Measurements from ENCODE around the gene LGI4. TPM values are rescaled to one million over a fixed set of nuclear protein-coding genes. Genes with fewer than 3 reads are reported as not detected.

The LGI4 gene
- total RNA-seq, 1 donor from 2014 or later, result not detected

- TF ChIP-seq, protein P1, sequence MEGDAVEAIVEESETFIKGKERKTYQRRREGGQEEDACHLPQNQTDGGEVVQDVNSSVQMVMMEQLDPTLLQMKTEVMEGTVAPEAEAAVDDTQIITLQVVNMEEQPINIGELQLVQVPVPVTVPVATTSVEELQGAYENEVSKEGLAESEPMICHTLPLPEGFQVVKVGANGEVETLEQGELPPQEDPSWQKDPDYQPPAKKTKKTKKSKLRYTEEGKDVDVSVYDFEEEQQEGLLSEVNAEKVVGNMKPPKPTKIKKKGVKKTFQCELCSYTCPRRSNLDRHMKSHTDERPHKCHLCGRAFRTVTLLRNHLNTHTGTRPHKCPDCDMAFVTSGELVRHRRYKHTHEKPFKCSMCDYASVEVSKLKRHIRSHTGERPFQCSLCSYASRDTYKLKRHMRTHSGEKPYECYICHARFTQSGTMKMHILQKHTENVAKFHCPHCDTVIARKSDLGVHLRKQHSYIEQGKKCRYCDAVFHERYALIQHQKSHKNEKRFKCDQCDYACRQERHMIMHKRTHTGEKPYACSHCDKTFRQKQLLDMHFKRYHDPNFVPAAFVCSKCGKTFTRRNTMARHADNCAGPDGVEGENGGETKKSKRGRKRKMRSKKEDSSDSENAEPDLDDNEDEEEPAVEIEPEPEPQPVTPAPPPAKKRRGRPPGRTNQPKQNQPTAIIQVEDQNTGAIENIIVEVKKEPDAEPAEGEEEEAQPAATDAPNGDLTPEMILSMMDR (IDR thresholded peaks at IDR 0.05), result no peak
- Mint-ChIP-seq H3K9me3 (no peaks in the 10 kb centered on the region), H3K36me3 (ENCODE audit: low read depth) (no peaks in the 10 kb centered on the region), H3K27ac (no peak within 1 kb of the TSS), H3K27me3 (no peaks in the 10 kb centered on the region), H3K4me3 (no peak within 1 kb of the TSS), H3K4me1 (peaks cover 37% of the 10 kb centered on the region)
- DNase-seq (no peak), ATAC-seq (ENCODE audit: low read depth) (no peak)
- intact Hi-C loops (cut with micrococcal nuclease), result no loop called here
- POLR2A ChIA-PET, result no interaction called here
- CTCF ChIA-PET, result no interaction called here
These were observed 3.5 kb upstream of the LGI4 start, which contains the start of gene FXYD1 for GRCh38 chr19:35138305-35138892. FXYD1 (plus strand) TSS chr19:35138824; CDS start chr19:35140080, 1,256 bp downstream.

DNA sequence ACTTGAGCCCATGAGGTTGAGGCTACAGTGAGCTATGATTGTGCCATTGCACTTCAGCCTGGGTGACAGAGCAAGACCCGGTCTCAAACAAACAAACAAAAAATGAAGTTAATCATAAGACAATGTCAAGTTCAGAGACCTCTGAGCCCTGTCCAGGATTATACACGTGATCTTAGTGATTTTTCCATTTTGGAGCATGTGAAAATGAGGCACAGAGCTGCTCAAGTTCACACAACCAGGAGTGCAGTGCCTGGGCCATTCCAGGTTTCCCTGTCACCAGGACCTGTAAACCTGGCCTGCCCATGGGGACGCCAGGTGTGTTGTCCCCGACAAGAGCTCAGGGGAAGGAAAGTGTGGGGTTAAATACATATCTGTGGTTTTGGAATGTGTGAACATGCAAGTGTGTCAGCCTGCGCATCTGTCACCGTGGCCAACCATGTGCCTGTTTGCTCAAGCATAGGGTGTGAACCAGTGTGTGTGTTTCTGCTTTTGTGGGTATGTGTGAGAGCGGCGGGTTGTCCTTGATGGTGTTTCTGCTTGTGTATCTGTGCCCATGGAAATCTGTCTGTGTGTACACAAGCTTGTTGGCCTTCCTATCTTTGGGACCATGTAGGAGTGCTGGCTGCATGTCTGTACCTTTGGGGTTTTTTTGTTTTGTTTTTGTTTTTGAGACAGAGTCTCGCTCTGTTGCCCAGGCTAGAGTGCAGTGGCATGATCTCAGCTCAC, 2.3 kb upstream of the LGI4 start:
- Mint-ChIP-seq H3K27me3 (no peaks in the 10 kb centered on the region), H3K36me3 (ENCODE audit: low read depth) (no peaks in the 10 kb centered on the region), H3K9me3 (no peaks in the 10 kb centered on the region), H3K4me3 (no peak overlapping the region), H3K27ac (no peak overlapping the region), H3K4me1 (peaks cover 30% of the 10 kb centered on the region)
- POLR2A ChIA-PET, result interaction anchor here (0.7 to 1.8 kb wide), 3 partner anchors 17 to 119 kb away, joined by 3 to 4 read pairs (median 3); partner anchors contain the start of gene FXYD5
- TF ChIP-seq, protein P1 (IDR thresholded peaks at IDR 0.05), result no peak
- CTCF ChIA-PET, result interaction anchor here (0.8 to 3.6 kb wide), 5 partner anchors 10 to 99 kb away, joined by 3 to 31 read pairs (median 4); no protein-coding TSS in a partner anchor
- no peak for DNase-seq
- no peak for ATAC-seq (ENCODE audit: low read depth)
- intact Hi-C loops (cut with micrococcal nuclease), result no loop called here

- intact Hi-C loops (cut with micrococcal nuclease), result no loop called here
- H3K27me3 Mint-ChIP-seq, result no peaks in the 10 kb centered on the region
- DNase-seq, result no peak
- no peak overlapping the region for H3K4me3 Mint-ChIP-seq
- no peak for ATAC-seq (ENCODE audit: low read depth)
- CTCF ChIA-PET, result interaction anchor here (0.7 to 3.6 kb wide), 10 partner anchors 9 to 98 kb away, joined by 3 to 31 read pairs (median 4); no protein-coding TSS in a partner anchor
- POLR2A ChIA-PET, result interaction anchor here (0.6 to 1.8 kb wide), 5 partner anchors 12 to 79 kb away, joined by 3 to 6 read pairs (median 4); partner anchors contain the start of gene FXYD5
- no peaks in the 10 kb centered on the region for H3K36me3 Mint-ChIP-seq (ENCODE audit: low read depth)
- TF ChIP-seq, protein P1 (IDR thresholded peaks at IDR 0.05), result no peak
- H3K4me1 Mint-ChIP-seq, result peaks cover 21% of the 10 kb centered on the region
- no peaks in the 10 kb centered on the region for H3K9me3 Mint-ChIP-seq
- no peak overlapping the region for H3K27ac Mint-ChIP-seq
These were observed 1.4 kb upstream of the LGI4 start for GRCh38 chr19:35136231-35136630.

GRCh38 chr19:35135389-35135909, 590 bp upstream of the LGI4 start:
- H3K9me3 Mint-ChIP-seq, result no peaks in the 10 kb centered on the region
- intact Hi-C loops (cut with micrococcal nuclease), result loop anchor here (1.0 kb wide), 4 partner anchors 21 to 162 kb away; no protein-coding TSS in a partner anchor
- H3K4me1 Mint-ChIP-seq, result peaks cover 15% of the 10 kb centered on the region
- no peak overlapping the region for H3K27ac Mint-ChIP-seq
- ChIA-PET POLR2A (interaction anchor here (0.6 to 1.2 kb wide), 5 partner anchors 11 to 322 kb away, joined by 3 to 6 read pairs (median 3); no protein-coding TSS in a partner anchor), CTCF (interaction anchor here (0.7 to 3.6 kb wide), 10 partner anchors 8 to 81 kb away, joined by 3 to 31 read pairs (median 4); no protein-coding TSS in a partner anchor)
- no peak overlapping the region for H3K4me3 Mint-ChIP-seq
- no peaks in the 10 kb centered on the region for H3K36me3 Mint-ChIP-seq (ENCODE audit: low read depth)
- peak; percentile 63 for DNase-seq
- peak; percentile 90 for ATAC-seq (ENCODE audit: low read depth)
- TF ChIP-seq, protein P1 (IDR thresholded peaks at IDR 0.05), result peak; percentile 75
- no peaks in the 10 kb centered on the region for H3K27me3 Mint-ChIP-seq

Data from activated B cell treated with CpG ODN at 0.5 μM for 24 hours (primary cell).